Epithelial cell of prostate (primary cell): Measurements from ENCODE around the gene FRMPD2.
"Not testable (repeated sequence)": the region's sequence is repeated elsewhere in the genome, so short reads cannot be mapped to it uniquely, and the experiment has no call there.

Experiments
- DNase-seq: peaks from one replicate; pipeline ENCODE4 v3.0.0-alpha.2; 2011; ENCODE audit warnings: low read depth, low spot score
- H3K27ac ChIP-seq: fragments of 450-650 bp; 2 replicates; pipeline ENCODE4 v1.5.1; 2017; ENCODE audit warnings: mild to moderate bottlenecking

The FRMPD2 gene

GRCh38 chr10:48237259-48238250 is 36.9 kb downstream of the FRMPD2 start:
- no peak for DNase-seq

DNA sequence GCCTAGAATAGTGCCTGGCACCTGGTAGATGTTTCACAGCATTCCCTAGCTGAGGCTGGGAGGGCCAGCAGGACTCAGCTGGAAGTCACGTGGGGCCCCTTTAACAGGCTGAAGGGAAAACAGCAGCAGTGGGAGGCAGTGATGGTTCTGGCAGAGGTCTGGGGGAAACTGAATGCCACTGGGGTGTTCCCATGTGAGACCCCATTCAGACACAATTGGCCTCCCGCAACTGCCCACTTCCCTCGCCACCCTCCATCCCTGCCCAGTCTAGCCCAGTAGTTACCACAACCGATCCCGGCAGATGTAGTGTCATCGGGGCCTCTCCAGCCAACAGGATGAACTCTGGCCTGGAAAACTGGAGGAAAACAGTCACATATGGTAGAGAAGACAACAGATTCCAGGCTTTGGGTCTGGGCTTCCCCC is 38.3 kb downstream of the FRMPD2 start:
- H3K27ac ChIP-seq, result no peak overlapping the region
- no peak for DNase-seq

More at GRCh38 chr10:48237259-48238250, 36.9 kb downstream of the FRMPD2 start:
- H3K27ac ChIP-seq, result no peak overlapping the region

- H3K27ac ChIP-seq, result no peak overlapping the region
- no peak for DNase-seq
These were observed 39.0 kb downstream of the FRMPD2 start for GRCh38 chr10:48235501-48235900.

GRCh38 chr10:48234787-48235186 is 39.7 kb downstream of the FRMPD2 start:
- H3K27ac ChIP-seq, result no peak overlapping the region
- no peak for DNase-seq

GRCh38 chr10:48234295-48234694 is 40.2 kb downstream of the FRMPD2 start:
- no peak overlapping the region for H3K27ac ChIP-seq
- no peak for DNase-seq

DNA sequence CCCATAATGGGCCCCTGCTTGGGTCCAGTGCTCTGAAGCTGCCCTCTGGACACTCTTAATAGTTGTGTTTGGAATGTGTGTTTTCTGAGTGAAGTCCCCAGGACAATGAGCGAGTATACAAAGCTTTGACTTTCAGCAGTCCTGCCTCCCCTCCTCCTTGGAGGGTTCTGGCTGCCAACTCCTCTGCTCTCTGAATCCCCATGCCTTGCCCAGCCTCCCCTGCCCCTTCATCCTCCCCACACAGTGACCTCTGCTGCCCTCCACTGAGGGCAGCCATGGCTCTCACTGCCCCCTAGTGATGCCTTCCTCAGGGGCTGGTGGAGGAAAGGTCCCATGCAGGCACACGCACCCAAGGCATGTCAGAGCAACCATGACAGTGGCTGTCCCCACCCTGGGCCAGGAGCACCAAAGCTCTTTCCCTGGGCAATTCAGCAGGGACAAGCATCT is 40.9 kb downstream of the FRMPD2 start:
- no peak overlapping the region for H3K27ac ChIP-seq
- no peak for DNase-seq

GRCh38 chr10:48232717-48233447 is 41.6 kb downstream of the FRMPD2 start:
- no peak overlapping the region for H3K27ac ChIP-seq

GRCh38 chr10:48231699-48232315 is 42.7 kb downstream of the FRMPD2 start:
- H3K27ac ChIP-seq, result no peak overlapping the region

More at GRCh38 chr10:48232717-48233447, 41.6 kb downstream of the FRMPD2 start:
- DNase-seq, result no peak

GRCh38 chr10:48231178-48231577 is 43.3 kb downstream of the FRMPD2 start:
- H3K27ac ChIP-seq, result no peak overlapping the region
- no peak for DNase-seq

More at GRCh38 chr10:48231699-48232315, 42.7 kb downstream of the FRMPD2 start:
- no peak for DNase-seq

- no peak for DNase-seq
- no peak overlapping the region for H3K27ac ChIP-seq
These were observed 47.3 kb downstream of the FRMPD2 start for GRCh38 chr10:48227213-48227612.

GRCh38 chr10:48224979-48225560 is 49.4 kb downstream of the FRMPD2 start:
- H3K27ac ChIP-seq, result no peak overlapping the region
- no peak for DNase-seq

- DNase-seq, result no peak
- no peak overlapping the region for H3K27ac ChIP-seq
These were observed 50.2 kb downstream of the FRMPD2 start for GRCh38 chr10:48224296-48224695.

GRCh38 chr10:48221814-48222213 is 52.7 kb downstream of the FRMPD2 start:
- DNase-seq, result no peak
- H3K27ac ChIP-seq, result no peak overlapping the region

DNA sequence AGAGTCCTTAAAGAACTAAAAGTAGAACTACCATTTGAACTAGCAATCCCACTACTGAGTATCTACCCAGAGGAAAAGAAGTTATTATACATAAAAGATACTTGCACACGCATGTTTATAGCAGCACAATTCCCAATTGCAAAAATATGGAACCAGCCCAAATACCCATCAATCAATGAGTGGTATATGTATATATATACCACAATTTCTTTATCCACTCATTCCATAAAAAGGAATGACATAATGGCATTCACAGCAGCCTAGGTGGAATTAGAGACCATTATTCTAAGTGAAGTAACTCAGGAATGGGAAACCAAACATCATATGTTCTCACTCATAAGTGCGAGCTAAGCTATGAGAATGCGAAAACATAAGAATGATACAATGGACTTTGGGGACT is 53.5 kb downstream of the FRMPD2 start:
- DNase-seq, H3K27ac ChIP-seq: not testable (repeated sequence)

DNA sequence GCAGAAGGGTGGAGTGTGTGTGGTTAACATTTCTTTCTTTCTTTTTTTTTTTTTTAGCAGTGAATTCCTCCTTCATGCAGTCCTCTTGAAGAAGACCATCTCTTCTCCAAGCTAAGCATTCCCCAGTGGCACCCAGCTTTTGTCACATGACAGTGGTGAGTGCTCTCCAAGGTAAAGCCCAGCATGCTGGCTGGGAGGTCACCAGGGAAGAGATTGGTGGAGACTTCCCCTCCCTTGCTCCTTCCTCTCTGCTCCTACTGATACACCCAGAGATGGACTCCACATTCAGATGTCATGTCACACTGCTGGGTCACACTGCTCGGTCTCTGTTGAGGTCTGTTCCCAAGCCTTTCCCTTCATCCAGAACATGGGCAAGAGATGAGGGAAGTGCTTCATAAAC is 55.3 kb downstream of the FRMPD2 start:
- no peak for DNase-seq
- no peak overlapping the region for H3K27ac ChIP-seq

GRCh38 chr10:48216744-48217143 is 57.8 kb downstream of the FRMPD2 start:
- no peak for DNase-seq
- no peak overlapping the region for H3K27ac ChIP-seq

GRCh38 chr10:48216204-48216505 is 58.3 kb downstream of the FRMPD2 start:
- no peak for DNase-seq
- no peak overlapping the region for H3K27ac ChIP-seq

GRCh38 chr10:48215486-48216203 is 58.9 kb downstream of the FRMPD2 start:
- peak; percentile 43 for DNase-seq
- H3K27ac ChIP-seq, result no peak overlapping the region

GRCh38 chr10:48214716-48215485 is 59.6 kb downstream of the FRMPD2 start:
- no peak for DNase-seq

More at GRCh38 chr10:48214716-48215485, 59.6 kb downstream of the FRMPD2 start:
- H3K27ac ChIP-seq, result no peak overlapping the region
